GM21515 (cell line): Measurements from ENCODE around the gene CRTAC1.

ENCODE experiments used
- ATAC-seq: cut with Tn5 transposase; IDR thresholded peaks from one replicate; pipeline ENCODE4 v1.9.1; 2021; ENCODE audit not compliant: unreplicated experiment

CRTAC1 gene

DNA sequence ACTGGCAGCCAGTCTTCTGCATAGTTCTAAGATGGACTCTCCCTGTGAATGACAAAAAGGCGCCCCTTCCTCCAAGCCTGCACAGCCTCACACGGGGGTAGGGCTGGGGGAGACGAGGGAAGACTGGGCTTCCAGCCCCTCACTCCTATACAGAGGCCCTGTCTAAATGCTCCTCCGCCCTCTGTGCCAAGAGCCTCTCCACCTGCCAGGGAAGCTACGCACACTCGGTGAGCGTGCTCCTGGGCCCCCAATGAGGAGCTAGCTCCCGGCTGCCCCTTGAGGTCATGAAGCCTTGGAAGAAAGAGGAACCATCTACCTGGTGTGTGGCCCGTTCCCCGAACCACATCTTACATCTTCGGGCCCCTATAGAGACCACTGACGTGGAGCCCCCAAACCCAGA is 54.8 kb downstream of the CRTAC1 start:
- ATAC-seq, result no peak

DNA sequence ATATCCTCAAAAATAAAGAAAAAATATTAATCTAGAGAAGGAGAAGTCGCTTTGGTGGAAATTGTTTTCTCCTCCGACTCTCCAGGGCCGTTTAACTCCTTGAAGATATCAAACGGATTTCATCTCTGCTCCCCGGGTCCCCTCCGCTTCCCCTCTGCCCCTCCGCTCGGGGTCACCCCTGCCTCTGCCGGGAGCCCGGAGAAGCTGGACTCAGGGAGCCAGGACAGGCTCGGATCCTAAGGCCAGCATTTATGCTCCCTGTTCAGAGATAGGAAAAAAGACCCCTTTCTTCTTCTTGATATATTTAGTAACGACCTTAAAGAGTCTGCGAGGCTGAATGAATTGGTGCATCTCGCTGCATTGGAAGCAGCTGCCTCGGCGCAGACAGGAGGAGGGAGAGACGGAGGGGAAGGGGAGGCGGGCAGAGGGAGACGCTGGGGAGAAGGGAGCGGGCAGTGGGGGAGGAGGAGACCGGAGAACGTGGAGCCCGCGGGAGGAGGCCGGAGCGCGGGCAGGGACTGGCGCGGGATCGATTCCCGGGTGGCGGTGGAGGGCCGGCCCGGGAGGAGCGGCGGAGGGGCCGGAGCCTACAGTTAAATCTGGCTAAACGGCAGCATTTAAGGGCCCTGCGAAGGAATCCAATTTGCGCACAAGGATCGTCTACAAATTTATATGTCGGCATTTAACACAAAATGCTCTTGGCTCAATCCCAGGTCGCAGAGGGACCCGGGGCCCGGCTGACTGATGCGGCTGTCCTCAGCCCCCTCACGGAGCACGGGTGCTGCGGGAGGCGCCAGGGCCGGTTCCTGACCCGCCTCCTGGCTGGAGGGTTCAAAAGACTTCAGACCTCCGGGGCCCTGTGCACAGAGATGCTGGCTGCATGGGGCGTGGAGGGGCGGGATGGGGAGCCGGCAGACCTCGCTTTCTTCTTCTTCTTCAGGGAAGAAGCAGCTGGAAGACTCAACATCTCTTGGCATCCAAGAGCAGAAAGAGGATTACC is 55.6 kb downstream of the CRTAC1 start:
- ATAC-seq, result no peak

DNA sequence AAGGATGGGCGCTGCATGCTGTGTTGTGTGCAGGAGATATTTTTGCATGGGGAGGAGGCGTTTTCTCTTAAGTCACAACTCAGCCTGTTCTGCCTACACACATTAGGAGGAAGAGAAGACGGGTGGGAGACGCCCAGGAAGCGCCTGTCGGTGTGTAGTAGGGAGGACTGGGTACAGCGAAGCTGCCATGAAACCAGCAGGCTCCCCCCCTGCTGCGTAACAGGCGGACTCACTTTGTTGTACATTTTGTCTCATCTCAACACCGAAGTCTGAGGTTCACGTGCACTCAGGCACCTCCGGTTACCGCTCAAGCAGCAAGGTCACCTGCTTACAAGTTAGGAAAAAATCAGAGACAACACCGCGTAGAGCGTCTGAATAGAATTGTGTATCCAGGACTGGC is 56.3 kb downstream of the CRTAC1 start:
- no peak for ATAC-seq

DNA sequence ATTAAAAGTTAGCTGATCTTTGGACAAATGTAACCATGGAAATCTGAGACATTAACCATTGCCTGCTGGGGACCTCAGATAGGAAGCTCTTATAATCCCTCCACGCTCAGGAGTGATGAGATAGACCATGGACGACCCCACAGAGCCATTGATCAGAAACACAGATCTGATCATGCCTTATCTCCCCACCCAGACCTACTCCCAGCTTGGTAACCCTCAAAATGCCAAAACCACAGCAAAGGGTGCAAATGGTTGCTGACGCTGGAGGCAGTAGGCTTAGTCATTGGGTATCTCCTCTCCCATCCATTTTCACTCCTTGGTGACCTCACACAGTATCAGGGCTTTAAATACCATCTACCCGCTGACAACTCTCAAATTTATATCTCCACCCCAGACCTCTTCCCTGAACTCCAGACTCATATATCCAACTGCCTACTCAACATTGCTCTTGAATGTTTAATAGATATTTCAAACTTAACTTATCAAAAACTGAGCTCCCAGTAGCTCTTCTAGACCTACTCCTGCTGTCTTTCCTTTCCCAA is 60.8 kb downstream of the CRTAC1 start:
- no peak for ATAC-seq

DNA sequence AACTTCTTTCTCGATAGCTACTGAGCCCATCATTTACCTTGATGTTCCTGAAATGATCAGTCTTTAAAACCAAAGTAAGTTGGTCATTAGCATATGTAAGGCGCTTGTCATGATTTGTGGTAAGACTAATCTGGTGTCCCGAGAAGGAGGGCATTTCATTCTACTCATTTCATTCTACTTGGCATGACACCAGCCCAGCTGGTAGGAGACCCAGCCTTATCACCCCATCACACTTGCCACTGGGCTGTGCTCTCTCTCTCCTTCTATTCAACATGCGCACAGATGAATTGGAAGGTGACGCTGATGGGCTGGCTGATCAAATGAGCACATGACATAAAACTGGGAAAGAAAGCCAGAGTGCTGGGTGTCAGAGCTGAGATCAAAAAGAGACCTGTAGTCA is 65.7 kb downstream of the CRTAC1 start:
- ATAC-seq, result no peak

DNA sequence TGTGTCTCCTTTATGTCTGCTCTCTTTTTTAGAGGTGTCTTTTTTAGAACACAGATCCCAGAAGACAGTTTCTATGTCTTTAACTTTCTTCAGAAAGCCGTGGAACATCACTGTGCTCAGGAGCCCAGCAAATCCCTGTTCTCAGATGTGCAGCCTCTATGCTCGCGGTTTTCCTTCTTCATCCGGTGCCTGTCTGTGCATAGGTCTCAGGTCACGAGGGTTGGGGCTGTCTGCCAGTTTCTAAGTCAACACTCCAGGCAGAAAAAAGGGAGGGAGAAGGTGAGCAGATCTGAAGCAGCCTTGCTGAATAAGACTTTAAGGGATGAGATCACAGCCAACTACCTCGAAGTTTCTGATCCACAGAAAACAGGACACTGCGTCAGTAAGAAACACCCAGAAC is 68.5 kb downstream of the CRTAC1 start:
- no peak for ATAC-seq

DNA sequence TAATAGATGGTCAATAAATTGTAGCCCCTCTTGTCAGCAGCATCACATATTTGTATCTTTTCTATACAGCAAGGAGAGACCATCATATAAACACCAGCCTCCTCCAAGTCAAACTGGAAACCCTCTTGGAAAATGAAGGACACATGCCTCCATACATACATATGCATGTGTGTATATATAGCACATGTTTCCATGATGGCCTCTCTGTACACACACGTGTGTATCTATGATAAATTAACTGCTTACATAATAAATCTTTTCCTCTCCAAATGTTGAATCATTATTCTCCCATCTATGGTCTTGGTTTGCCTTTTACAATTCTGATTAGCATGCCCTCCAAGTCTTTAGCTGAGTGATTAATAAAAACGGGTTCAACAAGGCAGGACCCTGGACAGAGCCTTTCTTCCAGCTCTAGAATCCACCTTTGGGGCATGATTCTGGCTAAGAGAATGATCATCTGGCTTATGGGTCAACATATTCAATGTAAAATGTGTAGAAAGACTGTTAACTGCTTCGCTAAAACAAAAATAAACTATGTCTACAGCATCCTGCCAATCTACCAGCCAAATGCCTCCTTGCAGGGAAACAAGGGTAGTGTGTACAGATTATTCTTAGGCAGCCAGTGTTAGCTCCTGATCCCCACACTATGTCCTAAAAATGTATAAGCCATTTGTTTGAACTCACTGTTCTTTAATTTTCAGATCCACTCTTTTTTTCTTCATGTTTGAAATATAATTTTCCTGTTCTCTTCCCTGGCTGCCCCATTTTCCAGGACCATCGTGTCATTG is 70.0 kb downstream of the CRTAC1 start:
- no peak for ATAC-seq

DNA sequence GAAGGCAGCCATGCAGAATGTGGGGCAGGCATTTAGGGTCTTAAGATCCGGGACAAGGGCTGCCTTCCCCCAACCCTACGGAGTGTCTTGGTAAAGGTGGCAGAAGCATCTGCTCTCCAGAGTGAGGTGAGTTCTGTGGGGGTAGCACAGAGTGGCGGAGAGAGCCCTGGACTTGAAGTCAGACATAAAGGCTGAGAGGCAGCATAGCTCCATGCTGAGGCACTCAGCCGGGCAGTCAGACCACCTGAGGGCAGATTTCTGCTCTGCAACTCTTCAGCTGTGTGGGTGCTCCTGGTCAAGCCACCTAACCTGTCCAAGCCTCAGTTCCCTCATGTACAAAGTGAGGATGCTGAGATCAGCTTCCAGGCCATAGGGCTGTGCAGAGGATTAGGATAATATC is 81.0 kb downstream of the CRTAC1 start:
- ATAC-seq, result no peak

DNA sequence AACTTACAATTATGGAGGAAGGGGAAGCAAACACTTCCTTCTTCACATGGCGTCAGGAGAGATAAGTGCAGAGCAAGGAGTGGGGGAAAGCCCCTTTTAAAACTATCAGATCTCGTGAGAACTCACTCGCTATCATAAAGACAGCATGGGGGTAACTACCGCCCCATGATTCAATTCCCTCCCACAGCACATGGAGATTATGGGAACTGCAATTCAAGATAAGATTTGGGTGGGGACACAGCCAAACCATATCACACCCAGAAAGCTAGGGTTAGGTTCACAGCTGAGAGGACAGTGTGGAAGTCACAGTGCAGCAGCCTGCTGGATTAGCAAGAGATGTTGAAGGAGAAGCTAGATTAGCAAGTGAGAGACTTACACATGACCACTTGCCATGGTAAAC is 81.6 kb downstream of the CRTAC1 start:
- ATAC-seq, result no peak

DNA sequence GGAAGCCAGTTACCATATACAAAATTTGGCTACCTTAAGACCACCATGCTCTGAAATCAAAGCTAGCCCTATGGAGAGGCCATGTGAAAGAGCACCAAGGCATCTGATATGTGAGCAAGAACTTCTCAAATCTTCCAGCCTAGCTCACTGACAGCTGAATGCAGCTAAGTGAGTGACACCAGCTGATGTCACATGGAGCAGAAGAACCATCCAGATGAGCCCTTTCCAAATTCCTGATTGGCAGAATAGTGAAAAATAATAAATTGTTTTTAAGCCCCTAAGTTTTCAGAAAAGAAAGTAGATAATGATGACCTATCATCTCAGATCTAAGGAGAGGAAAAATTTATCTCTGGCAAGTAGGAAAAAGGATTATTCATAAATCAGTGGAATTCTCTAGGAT is 85.6 kb downstream of the CRTAC1 start:
- no peak for ATAC-seq

DNA sequence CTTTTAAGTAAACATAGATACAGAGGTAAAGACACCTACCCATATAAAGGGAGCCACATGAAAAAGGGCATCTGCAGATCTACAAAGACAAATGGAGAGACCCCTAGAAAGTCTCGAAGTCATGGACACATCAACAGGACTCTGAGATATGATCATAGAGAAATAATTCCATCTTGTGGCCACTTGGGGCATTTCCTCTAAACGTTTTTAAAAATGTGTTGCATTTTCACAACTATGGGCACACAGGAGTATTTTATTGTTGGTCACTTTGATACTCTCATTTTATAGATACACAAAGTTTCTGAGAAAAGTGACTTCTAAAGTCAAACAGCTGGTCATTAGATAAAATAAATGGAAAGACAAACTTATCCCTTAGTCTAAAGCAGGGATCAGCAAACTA is 87.1 kb downstream of the CRTAC1 start:
- no peak for ATAC-seq

DNA sequence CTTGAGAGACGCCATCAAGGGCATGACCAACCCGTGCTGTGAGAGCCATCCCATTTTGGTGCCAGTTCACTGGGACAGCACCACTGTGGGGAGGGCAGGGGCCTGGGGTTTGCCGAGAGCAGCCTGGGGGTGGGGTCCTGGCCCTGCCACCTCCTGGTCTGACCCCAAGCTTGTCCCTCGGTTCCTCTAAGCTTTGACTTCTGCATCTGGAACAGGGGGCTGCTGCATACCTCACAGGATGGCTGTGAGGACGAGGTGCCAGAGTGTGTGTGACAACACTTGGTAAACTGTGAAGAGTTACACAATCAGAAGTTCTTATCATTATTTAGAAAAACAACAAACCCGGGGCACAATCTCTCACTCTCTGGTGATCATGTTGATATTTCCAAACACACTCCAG is 89.9 kb downstream of the CRTAC1 start:
- ATAC-seq, result no peak

DNA sequence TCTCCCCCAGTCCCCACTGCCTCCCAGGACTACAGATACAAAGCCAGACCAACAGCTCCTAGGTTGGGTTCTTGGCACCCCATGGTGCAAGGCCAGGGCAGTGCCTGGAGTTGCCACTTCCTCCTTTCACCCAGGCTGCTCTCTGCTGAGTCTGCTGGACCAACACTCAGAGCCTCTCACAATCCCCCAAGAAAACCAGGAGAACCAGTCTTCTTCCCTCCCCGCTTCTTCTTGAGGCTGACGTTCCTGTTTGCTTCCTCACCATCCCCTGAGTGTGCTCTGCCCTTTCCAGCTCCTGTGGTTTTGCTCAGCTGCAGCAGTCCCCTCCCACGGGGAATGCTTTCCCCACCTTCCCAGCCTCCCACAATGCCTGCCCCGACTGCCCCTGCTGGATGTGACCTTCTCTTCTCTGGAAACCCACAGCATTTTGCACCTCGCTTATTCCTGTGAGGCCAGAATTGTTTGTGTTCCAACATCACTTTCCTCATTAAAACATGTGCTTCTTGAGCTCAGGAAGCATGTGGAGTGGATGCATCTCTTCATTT is 90.9 kb downstream of the CRTAC1 start:
- no peak for ATAC-seq

DNA sequence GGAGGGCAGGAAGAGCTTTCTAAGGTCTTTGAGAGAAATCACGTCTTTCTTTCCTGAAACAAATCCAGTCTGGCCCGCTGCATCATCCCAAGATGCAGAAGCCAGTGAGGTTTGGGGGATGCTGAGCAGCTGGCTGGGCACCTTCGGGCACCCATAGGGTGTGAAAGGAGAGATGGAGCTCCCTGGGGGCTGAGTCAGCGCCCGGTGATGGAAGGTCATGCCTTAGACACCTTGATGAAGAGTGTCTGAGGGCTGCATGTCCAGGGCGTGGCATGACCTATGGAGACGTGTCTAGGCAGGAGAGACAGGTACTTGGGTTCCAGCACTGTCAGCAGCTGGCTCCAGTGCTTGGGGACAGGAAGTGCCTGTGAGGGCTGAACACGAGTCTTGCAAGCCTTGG is 92.5 kb downstream of the CRTAC1 start:
- no peak for ATAC-seq

DNA sequence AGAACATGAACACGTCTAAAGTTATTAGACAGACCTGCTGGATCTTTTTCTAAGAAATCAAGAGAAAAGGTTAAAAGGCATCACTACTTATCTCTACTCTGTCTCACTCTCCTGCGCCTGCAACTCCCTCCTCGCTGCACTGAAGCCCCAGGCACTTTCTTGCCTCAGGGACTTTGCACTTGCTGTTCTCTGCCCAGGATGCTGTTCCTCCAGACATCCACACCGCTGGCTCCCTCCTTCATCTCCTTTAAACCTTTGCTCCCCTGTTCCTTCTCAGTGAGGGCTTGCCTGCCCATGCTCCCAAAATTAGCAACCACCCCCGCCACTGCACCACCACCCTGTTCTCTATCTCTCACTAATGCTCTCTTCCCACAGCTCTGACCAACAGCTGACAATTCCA is 93.4 kb downstream of the CRTAC1 start:
- no peak for ATAC-seq

DNA sequence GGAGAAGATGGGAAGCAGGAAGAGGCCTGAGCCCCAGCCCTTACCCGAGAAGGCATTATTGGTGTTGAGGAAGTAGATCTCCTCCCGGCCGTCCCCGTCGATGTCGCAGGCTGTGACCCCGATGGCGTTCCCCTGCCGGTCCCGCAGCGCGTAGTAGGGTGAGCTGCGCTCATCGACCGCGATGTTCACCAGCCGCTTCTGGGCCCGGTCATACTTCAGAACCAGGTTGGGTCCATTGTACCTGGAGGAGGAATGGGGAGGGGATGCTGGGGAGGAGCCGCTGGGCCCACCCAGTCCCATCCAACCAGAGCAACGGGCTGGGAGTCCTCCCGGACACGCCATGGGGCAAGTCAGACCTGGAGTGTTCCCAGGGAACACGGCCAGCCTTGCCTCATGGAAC is 94.3 kb downstream of the CRTAC1 start:
- no peak for ATAC-seq

DNA sequence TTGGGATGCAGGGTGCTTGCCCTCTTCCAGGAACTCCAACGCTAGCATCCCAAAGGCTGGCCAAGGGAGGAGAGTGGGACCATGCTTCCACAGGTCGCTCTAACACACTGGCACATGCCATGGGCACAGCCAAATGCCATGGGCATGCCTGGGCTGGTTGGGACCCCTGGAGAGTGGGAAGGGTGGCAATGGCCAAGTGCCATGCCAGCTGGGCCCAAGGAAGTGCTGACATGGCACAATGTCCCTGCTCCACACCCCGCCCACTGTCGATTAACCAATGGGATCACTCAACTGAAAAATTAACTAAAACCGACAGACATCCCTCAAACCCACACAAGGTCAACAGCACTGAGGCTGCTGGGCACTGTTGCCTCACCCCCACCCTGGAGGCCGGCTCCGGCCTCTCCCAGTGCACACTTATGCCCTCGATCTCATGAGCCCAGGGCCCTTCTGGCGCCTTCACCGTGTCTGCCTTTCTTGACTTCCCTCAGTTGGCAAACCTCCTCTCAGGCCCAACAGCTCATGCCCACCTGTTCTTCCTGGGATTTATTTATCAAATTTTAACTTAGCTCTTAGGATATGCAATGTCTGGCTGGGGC is 97.4 kb downstream of the CRTAC1 start:
- no peak for ATAC-seq

DNA sequence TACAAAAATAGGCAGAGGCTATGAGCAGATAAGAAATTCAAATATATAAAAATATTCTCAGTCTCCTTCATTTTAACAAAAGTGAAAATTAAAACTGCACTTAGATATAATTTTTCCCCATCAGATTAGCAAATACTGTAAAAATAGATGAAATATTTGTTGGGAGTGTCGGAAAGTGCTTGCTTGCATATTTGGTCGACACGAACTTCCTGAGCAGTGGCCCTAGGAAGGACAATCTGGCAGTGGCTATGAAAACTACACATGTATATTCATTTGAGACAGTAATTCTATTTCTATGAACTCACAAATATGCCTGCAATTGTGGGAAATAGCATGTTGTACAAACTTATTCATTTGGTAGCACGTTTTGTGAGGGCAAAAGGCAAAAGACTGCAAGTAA is 99.4 kb downstream of the CRTAC1 start:
- no peak for ATAC-seq

DNA sequence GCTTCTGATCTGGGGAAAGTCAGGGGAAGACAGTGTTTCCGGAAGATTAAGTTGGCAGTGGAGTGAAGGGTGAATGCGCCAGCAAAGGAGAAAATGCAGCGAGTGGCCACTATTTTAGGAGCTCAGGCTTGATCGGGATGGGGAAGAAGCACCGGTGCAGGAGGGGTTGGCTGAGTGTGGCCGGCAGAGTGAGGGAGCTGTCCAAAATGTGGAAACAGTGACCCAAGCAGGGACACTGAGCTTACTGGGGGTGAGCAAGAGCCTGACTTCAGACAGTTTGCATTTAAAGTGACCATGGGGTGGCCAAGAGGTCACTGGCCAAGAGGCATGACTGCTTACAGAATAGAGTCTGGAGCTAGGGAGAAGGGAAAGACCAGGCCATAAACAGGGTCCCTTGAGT is 101.5 kb downstream of the CRTAC1 start:
- no peak for ATAC-seq

DNA sequence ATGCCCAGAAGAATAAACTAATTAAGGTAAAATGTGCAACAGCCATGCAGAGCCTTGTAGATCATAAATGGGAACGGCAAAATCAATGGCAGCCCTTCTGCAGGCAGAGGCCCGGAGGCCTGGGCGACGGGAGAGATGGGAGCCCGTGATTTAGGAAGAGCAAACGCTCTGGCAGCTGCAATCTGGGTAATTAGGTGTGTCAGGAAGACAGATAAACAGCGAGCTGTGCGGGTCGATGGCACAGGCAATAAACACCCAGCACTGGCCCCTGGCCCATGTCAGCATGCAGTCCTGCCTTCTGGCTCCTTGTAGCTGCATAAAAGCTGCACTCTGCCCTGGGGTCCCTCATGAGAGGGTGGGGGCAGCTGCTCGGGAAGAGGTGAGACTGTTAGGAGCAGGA is 102.8 kb downstream of the CRTAC1 start:
- no peak for ATAC-seq

DNA sequence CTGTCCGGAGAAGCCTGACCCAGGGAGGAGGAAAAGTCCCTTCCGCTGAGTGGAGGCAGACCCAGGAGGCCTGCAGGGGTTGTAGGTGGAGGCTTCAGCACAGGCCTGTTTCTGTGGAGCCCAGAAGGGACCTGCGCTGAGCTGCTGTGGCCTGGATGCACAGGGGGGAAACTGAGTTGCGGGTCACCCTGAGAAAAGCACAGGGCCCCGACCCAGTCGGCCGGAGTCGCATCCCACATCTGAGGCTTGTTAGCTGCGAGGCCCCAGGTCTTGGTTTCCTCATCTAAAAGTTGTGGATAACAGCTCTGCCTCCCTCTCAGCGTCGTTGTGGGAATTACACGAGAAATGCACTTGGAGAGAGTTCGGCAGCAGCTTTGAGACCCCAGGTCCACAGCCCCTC is 104.4 kb downstream of the CRTAC1 start:
- ATAC-seq, result no peak
